GM23338 (cell line): ENCODE results near the gene NOC2L. TPM values are rescaled to one million over a fixed set of nuclear protein-coding genes. Genes with fewer than 3 reads are reported as not detected.

ENCODE experiments used
- ATAC-seq: fragments of 200-7000 bp; cut with Tn5 transposase; 3 replicates; pipeline ENCODE4 v1.9.1; 2020
- DNase-seq: peaks from one replicate; pipeline ENCODE4 v3.0.0-alpha.2; 2015; ENCODE audit warnings: low spot score
- H2AFZ ChIP-seq: fragments of 200-600 bp; sonication (generic); 2 replicates; pipeline ENCODE4 v1.8.0; 2016; ENCODE audit warnings: antibody characterized with exemption, mild to moderate bottlenecking, moderate library complexity
- H3F3A ChIP-seq: fragments of 200-600 bp; sonication (generic); replicated peaks from 2 replicates; pipeline ENCODE4 v1.8.0; 2017; ENCODE audit warnings: antibody characterized with exemption, mixed run types, low read depth
- H3K27ac ChIP-seq: fragments of 200-600 bp; sonication (generic); 2 replicates; pipeline ENCODE4 v1.6.1; 2016; ENCODE audit warnings: low read depth
- H3K27me3 ChIP-seq: fragments of 200-600 bp; sonication (generic); 2 replicates; pipeline ENCODE4 v1.8.0; 2016; ENCODE audit warnings: mild to moderate bottlenecking, mixed run types, moderate library complexity; ENCODE audit not compliant: insufficient read depth
- H3K36me3 ChIP-seq: fragments of 200-600 bp; sonication (generic); 2 replicates; pipeline ENCODE4 v1.8.0; 2016; ENCODE audit warnings: mild to moderate bottlenecking; ENCODE audit not compliant: insufficient read depth
- H3K4me1 ChIP-seq: fragments of 200-600 bp; sonication (generic); 2 replicates; pipeline ENCODE4 v1.8.0; 2016; ENCODE audit warnings: mild to moderate bottlenecking, moderate library complexity; ENCODE audit not compliant: insufficient read depth
- H3K4me2 ChIP-seq: fragments of 200-600 bp; sonication (generic); 2 replicates; pipeline ENCODE4 v1.7.1; 2017; ENCODE audit warnings: mixed run types
- H3K4me3 ChIP-seq: fragments of 200-600 bp; sonication (generic); 2 replicates; pipeline ENCODE4 v1.6.1; 2016; ENCODE audit warnings: mixed run types
- H3K79me2 ChIP-seq: fragments of 200-600 bp; sonication (generic); replicated peaks from 2 replicates; pipeline ENCODE4 v1.8.0; 2017; ENCODE audit warnings: mild to moderate bottlenecking; ENCODE audit not compliant: insufficient read depth
- H3K9me2 ChIP-seq: fragments of 200-600 bp; sonication (generic); 2 replicates; pipeline ENCODE4 v1.8.0; 2017; ENCODE audit not compliant: insufficient read depth
- H4K20me1 ChIP-seq: fragments of 200-600 bp; sonication (generic); replicated peaks from 2 replicates; pipeline ENCODE4 v1.8.0; 2017; ENCODE audit warnings: mild to moderate bottlenecking; ENCODE audit not compliant: insufficient read depth
- H3K27ac Mint-ChIP-seq: 2 replicates; pipeline ENCODE4 v1.8.0; 2020; ENCODE audit warnings: inconsistent platforms, mild to moderate bottlenecking, moderate library complexity, mixed read lengths
- H3K27me3 Mint-ChIP-seq: 3 replicates; pipeline ENCODE4 v1.8.0; 2022; ENCODE audit warnings: low read depth, mild to moderate bottlenecking, moderate library complexity, mixed read lengths, inconsistent platforms; ENCODE audit not compliant: insufficient read depth, poor library complexity
- H3K36me3 Mint-ChIP-seq: 3 replicates; pipeline ENCODE4 v1.8.0; 2021; ENCODE audit warnings: low read depth, mild to moderate bottlenecking, inconsistent platforms, moderate library complexity, mixed read lengths
- H3K4me1 Mint-ChIP-seq: 3 replicates; pipeline ENCODE4 v1.8.0; 2020; ENCODE audit warnings: mild to moderate bottlenecking, inconsistent platforms, mixed read lengths
- H3K4me3 Mint-ChIP-seq: 3 replicates; pipeline ENCODE4 v1.8.0; 2021; ENCODE audit warnings: moderate library complexity, mild to moderate bottlenecking, inconsistent platforms, mixed read lengths
- H3K9me3 Mint-ChIP-seq: 3 replicates; pipeline ENCODE4 v1.8.0; 2020; ENCODE audit warnings: moderate library complexity, mild to moderate bottlenecking, inconsistent platforms, mixed read lengths
- CREB1 ChIP-seq: fragments of 250-450 bp; sonication (Bioruptor Pico); IDR thresholded peaks from 2 replicates; pipeline ENCODE4 v1.5.0; 2020; ENCODE audit warnings: low read depth, mild to moderate bottlenecking, moderate library complexity
- EZH2 ChIP-seq: fragments of 200-600 bp; sonication (generic); IDR thresholded peaks from one replicate; pipeline ENCODE4 v1.8.0; 2017; ENCODE audit warnings: antibody characterized with exemption, mild to moderate bottlenecking, low read depth; ENCODE audit not compliant: unreplicated experiment
- JUNB ChIP-seq: IDR thresholded peaks from one replicate; pipeline ENCODE4 v1.6.1; 2016; ENCODE audit warnings: antibody characterized with exemption; ENCODE audit not compliant: unreplicated experiment
- POLR2AphosphoS5 ChIP-seq: IDR thresholded peaks from 2 replicates; pipeline ENCODE4 v1.6.1; 2016; ENCODE audit warnings: antibody characterized with exemption, low read depth
- STAT1 ChIP-seq: IDR thresholded peaks from one replicate; pipeline ENCODE4 v1.6.1; 2016; ENCODE audit warnings: antibody characterized with exemption; ENCODE audit not compliant: unreplicated experiment
- ZNF114 ChIP-seq: fragments of 250-450 bp; sonication (Bioruptor Pico); IDR thresholded peaks from 2 replicates; pipeline ENCODE4 v1.5.0; 2020; ENCODE audit warnings: mild to moderate bottlenecking, moderate library complexity
- polyA plus RNA-seq: library from polyadenylated mRNA; unstranded; fragments of >200 nt; fragmentation: Nextera tagmentation; extraction: Ambion mirVana; gene quantifications from 2 replicates; pipeline ENCODE4 v1.2.1, GENCODE V29; 2016
- total RNA-seq: library from RNA; depleted of rRNA; stranded (reverse); fragments of >200 nt; shearing (Covaris generic); gene quantifications from 2 replicates; pipeline ENCODE4 v1.2.3, GENCODE V29; 2014
- TF ChIP-seq, protein P1 (sequence below): fragments of 250-450 bp; sonication (Bioruptor Pico); IDR thresholded peaks from 2 replicates; pipeline ENCODE4 v1.5.0; 2020; ENCODE audit warnings: mild to moderate bottlenecking, moderate library complexity
- TF ChIP-seq, protein P2 (sequence below): IDR thresholded peaks from one replicate; pipeline ENCODE4 v1.6.1; 2018; ENCODE audit warnings: antibody characterized with exemption; ENCODE audit not compliant: unreplicated experiment
- TF ChIP-seq, protein P3 (sequence below), 2 experiments: fragments of 200-600 bp in 1 of 2; sonication (generic) in 1 of 2; conservative IDR thresholded peaks; 2 replicates each; pipeline versions ENCODE4 v1.5.1 to v1.6.1; 2016 to 2017; ENCODE audit warnings: antibody characterized with exemption in 2 of 2, low read depth in 2 of 2, mild to moderate bottlenecking in 2 of 2, moderate library complexity in 1 of 2
- TF ChIP-seq, protein P4 (sequence below): IDR thresholded peaks from 2 replicates; pipeline ENCODE4 v1.6.1; 2016; ENCODE audit warnings: antibody characterized with exemption

The NOC2L gene
- total and polyA plus RNA-seq, 2 experiments from 2014 or later, result 79.3 to 125 TPM

DNA sequence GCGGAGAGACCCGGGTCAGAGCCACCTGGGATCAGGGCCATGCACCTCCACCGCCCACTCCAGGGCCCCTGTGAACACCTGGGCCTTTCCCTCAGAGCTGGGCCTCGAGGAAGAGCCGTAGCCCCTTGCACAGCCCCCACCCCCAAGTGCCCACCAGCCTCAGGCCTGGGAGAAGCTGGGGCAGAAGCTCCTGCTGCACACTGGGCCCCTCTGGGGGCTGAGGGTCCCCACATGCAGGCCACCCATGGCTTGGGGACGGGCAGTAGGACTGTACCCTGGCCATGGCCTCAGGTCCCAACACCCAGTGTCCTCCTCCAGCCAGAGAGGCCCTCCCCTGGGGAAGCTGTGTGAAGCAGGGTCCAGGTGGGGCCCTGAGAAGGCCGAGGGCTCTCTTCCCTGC, 6.5 kb downstream of the NOC2L start:
- H3K27ac ChIP-seq, result no peak overlapping the region
- H3K27ac Mint-ChIP-seq, result no peak overlapping the region
- H3K9me2 ChIP-seq, result no peaks in the 10 kb centered on the region
- H3K4me3 ChIP-seq, result no peak overlapping the region
- H3K36me3 Mint-ChIP-seq, result peaks cover 64% of the 10 kb centered on the region
- no peaks in the 10 kb centered on the region for H3F3A ChIP-seq
- no peaks in the 10 kb centered on the region for H3K4me1 ChIP-seq
- H3K36me3 ChIP-seq, result peaks cover 25% of the 10 kb centered on the region
- H3K79me2 ChIP-seq, result peaks cover 4% of the 10 kb centered on the region
- DNase-seq, result no peak
- no peaks in the 10 kb centered on the region; the same call in 2 of the 3 replicates for H3K9me3 Mint-ChIP-seq
- no peak overlapping the region for H3K4me3 Mint-ChIP-seq
- H3K4me1 Mint-ChIP-seq, result peaks cover 3% of the 10 kb centered on the region
- H4K20me1 ChIP-seq, result no peaks in the 10 kb centered on the region; the same call in 1 of the 2 replicates
- no peak overlapping the region for H2AFZ ChIP-seq
- no peaks in the 10 kb centered on the region for H3K27me3 ChIP-seq
- peaks cover 13% of the 10 kb centered on the region for H3K27me3 Mint-ChIP-seq
- no peak for ATAC-seq
- TF ChIP-seq, protein P1, sequence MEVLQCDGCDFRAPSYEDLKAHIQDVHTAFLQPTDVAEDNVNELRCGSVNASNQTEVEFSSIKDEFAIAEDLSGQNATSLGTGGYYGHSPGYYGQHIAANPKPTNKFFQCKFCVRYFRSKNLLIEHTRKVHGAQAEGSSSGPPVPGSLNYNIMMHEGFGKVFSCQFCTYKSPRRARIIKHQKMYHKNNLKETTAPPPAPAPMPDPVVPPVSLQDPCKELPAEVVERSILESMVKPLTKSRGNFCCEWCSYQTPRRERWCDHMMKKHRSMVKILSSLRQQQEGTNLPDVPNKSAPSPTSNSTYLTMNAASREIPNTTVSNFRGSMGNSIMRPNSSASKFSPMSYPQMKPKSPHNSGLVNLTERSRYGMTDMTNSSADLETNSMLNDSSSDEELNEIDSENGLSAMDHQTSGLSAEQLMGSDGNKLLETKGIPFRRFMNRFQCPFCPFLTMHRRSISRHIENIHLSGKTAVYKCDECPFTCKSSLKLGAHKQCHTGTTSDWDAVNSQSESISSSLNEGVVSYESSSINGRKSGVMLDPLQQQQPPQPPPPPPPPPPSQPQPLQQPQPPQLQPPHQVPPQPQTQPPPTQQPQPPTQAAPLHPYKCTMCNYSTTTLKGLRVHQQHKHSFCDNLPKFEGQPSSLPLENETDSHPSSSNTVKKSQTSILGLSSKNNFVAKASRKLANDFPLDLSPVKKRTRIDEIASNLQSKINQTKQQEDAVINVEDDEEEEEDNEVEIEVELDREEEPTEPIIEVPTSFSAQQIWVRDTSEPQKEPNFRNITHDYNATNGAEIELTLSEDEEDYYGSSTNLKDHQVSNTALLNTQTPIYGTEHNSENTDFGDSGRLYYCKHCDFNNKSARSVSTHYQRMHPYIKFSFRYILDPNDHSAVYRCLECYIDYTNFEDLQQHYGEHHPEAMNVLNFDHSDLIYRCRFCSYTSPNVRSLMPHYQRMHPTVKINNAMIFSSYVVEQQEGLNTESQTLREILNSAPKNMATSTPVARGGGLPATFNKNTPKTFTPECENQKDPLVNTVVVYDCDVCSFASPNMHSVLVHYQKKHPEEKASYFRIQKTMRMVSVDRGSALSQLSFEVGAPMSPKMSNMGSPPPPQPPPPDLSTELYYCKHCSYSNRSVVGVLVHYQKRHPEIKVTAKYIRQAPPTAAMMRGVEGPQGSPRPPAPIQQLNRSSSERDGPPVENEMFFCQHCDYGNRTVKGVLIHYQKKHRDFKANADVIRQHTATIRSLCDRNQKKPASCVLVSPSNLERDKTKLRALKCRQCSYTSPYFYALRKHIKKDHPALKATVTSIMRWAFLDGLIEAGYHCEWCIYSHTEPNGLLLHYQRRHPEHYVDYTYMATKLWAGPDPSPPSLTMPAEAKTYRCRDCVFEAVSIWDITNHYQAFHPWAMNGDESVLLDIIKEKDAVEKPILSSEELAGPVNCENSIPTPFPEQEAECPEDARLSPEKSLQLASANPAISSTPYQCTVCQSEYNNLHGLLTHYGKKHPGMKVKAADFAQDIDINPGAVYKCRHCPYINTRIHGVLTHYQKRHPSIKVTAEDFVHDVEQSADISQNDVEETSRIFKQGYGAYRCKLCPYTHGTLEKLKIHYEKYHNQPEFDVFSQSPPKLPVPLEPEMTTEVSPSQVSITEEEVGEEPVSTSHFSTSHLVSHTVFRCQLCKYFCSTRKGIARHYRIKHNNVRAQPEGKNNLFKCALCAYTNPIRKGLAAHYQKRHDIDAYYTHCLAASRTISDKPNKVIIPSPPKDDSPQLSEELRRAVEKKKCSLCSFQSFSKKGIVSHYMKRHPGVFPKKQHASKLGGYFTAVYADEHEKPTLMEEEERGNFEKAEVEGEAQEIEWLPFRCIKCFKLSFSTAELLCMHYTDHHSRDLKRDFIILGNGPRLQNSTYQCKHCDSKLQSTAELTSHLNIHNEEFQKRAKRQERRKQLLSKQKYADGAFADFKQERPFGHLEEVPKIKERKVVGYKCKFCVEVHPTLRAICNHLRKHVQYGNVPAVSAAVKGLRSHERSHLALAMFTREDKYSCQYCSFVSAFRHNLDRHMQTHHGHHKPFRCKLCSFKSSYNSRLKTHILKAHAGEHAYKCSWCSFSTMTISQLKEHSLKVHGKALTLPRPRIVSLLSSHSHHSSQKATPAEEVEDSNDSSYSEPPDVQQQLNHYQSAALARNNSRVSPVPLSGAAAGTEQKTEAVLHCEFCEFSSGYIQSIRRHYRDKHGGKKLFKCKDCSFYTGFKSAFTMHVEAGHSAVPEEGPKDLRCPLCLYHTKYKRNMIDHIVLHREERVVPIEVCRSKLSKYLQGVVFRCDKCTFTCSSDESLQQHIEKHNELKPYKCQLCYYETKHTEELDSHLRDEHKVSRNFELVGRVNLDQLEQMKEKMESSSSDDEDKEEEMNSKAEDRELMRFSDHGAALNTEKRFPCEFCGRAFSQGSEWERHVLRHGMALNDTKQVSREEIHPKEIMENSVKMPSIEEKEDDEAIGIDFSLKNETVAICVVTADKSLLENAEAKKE (CRISPR knock-in tag), result no peak
- TF ChIP-seq, protein P2, sequence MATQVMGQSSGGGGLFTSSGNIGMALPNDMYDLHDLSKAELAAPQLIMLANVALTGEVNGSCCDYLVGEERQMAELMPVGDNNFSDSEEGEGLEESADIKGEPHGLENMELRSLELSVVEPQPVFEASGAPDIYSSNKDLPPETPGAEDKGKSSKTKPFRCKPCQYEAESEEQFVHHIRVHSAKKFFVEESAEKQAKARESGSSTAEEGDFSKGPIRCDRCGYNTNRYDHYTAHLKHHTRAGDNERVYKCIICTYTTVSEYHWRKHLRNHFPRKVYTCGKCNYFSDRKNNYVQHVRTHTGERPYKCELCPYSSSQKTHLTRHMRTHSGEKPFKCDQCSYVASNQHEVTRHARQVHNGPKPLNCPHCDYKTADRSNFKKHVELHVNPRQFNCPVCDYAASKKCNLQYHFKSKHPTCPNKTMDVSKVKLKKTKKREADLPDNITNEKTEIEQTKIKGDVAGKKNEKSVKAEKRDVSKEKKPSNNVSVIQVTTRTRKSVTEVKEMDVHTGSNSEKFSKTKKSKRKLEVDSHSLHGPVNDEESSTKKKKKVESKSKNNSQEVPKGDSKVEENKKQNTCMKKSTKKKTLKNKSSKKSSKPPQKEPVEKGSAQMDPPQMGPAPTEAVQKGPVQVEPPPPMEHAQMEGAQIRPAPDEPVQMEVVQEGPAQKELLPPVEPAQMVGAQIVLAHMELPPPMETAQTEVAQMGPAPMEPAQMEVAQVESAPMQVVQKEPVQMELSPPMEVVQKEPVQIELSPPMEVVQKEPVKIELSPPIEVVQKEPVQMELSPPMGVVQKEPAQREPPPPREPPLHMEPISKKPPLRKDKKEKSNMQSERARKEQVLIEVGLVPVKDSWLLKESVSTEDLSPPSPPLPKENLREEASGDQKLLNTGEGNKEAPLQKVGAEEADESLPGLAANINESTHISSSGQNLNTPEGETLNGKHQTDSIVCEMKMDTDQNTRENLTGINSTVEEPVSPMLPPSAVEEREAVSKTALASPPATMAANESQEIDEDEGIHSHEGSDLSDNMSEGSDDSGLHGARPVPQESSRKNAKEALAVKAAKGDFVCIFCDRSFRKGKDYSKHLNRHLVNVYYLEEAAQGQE, result no peak
- TF ChIP-seq, protein P3, sequence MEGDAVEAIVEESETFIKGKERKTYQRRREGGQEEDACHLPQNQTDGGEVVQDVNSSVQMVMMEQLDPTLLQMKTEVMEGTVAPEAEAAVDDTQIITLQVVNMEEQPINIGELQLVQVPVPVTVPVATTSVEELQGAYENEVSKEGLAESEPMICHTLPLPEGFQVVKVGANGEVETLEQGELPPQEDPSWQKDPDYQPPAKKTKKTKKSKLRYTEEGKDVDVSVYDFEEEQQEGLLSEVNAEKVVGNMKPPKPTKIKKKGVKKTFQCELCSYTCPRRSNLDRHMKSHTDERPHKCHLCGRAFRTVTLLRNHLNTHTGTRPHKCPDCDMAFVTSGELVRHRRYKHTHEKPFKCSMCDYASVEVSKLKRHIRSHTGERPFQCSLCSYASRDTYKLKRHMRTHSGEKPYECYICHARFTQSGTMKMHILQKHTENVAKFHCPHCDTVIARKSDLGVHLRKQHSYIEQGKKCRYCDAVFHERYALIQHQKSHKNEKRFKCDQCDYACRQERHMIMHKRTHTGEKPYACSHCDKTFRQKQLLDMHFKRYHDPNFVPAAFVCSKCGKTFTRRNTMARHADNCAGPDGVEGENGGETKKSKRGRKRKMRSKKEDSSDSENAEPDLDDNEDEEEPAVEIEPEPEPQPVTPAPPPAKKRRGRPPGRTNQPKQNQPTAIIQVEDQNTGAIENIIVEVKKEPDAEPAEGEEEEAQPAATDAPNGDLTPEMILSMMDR (conservative IDR thresholded peaks at IDR 0.05; ENCODE audit: low read depth in 2 of 2), result no peak
- TF ChIP-seq EZH2 (no peak), STAT1 (no peak), ZNF114 (CRISPR knock-in tag) (no peak), POLR2AphosphoS5 (no peak), CREB1 (no peak), JUNB (no peak)
- TF ChIP-seq, protein P4, sequence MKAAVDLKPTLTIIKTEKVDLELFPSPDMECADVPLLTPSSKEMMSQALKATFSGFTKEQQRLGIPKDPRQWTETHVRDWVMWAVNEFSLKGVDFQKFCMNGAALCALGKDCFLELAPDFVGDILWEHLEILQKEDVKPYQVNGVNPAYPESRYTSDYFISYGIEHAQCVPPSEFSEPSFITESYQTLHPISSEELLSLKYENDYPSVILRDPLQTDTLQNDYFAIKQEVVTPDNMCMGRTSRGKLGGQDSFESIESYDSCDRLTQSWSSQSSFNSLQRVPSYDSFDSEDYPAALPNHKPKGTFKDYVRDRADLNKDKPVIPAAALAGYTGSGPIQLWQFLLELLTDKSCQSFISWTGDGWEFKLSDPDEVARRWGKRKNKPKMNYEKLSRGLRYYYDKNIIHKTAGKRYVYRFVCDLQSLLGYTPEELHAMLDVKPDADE, result no peak
- H3K4me2 ChIP-seq, result no peak overlapping the region
